GM21576 (cell line): ENCODE results near the gene IL15RA.

ENCODE experiments used
- ATAC-seq: cut with Tn5 transposase; IDR thresholded peaks from one replicate; pipeline ENCODE4 v1.9.1; 2021; ENCODE audit warnings: mild to moderate bottlenecking, moderate library complexity; ENCODE audit not compliant: unreplicated experiment

IL15RA gene

GRCh38 chr10:5977471-5978229, at the start of gene IL15RA:
TSS of gene IL15RA (minus strand) at chr10:5977543. CDS start at chr10:5977492, 51 bp downstream.
- peak; percentile 57 for ATAC-seq

DNA sequence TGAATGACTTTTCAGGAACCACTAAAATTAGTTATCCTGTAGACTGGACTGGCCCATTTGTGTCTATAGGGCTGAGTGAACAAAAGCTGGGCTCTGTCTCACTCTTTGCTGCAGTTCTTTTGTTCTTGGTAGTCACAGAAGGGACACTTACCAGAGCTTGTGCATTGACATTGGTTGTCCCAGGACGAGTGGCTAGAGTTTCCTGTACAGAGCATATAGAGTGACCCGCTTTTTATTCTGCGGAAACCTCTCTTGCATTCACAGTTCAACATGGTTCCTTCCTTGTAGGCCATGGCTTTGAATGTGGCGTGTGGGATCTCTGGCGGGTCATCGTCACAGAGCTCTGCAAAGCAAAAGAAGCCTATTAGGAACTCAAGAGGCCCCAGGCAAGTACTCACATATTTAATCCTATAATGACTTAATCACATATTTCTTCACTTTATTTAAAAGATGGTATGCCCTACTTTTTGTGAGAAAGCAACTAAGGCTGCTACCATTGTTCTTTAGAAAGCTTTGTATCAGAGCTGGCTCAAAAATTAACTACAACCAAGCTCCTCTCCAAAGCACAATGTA, 48.4 kb upstream of the IL15RA start:
- no peak for ATAC-seq

DNA sequence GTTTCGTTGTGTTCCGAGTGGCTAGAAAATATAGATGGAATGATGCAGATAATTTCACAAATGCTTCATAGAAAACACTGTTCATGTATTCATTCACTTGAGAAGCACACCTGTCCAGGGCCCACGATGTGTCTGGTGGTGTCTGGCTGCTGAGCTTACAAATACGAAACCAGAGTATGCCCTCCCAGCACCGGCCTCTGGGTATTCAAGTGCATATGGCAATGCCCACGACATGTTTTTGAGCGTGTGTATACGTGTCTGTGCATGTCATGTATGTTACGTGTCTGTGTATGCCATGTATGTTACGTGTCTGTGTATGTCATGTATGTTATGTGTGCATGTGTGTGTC, 47.0 kb upstream of the IL15RA start:
- ATAC-seq: no peak

GRCh38 chr10:6023661-6024333, 46.5 kb upstream of the IL15RA start:
- no peak for ATAC-seq

DNA sequence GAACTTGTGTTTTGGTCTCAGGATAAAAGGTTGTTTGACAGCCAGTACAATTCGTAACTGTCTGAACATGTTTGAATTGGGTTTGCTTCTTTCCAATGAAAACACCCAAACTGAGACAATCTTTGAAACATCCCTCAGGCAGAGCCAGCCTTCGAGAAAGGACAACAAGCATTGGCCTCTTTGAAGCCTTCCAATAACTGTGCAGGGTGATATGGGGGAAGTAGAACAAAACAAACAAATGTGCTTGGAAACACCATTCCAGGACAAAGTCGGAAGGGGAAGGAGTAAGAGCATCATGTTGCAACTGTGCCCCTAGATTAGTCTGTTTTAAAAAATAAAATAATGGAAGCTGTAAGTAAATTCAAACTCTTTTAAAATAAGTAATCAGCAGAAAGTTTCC, 45.3 kb upstream of the IL15RA start:
- no peak for ATAC-seq

GRCh38 chr10:6020826-6021225, 43.5 kb upstream of the IL15RA start:
- no peak for ATAC-seq

DNA sequence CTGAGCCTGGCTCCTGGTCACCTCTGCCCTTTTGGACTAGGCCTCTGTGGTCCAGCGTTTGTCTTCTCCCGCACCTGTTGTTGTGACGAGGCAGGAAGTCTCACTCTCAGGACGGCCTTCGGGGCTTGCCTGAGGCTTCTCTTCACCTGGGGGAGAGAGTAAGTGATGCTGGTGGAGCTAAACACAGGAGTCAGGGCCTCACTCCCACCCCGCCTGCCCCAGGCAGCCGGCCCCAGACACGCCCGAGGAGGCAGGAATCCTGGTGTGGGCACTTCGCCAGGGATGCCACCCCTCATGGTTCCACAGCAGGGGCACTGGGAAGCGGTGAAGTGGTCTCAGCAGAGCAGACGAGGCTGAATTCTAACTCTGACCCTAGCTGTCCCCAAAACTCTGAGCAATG, 42.5 kb upstream of the IL15RA start:
- no peak for ATAC-seq

GRCh38 chr10:6019010-6019782, 41.9 kb upstream of the IL15RA start:
- ATAC-seq: no peak

DNA sequence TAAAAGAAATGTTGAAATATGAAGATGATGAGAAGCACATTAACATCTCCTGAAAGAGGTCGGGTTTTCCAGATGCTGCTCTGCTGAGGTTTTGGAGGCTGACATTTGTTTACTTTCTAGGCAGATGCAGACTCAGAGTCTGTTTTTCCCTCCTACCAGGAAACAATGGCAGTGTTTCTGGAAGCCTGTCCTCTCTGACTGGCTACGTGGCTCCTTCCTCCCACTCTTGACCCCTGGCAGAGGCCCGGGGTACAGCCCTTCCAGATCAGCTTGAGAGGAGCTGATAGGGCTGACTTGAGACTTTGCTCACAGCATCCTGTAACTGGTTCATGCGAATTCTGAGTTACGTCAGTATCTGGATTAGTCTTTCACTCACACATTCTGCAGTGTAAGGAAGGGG, 41.1 kb upstream of the IL15RA start:
- ATAC-seq: no peak

GRCh38 chr10:6017781-6018354, 40.5 kb upstream of the IL15RA start:
- ATAC-seq: no peak

DNA sequence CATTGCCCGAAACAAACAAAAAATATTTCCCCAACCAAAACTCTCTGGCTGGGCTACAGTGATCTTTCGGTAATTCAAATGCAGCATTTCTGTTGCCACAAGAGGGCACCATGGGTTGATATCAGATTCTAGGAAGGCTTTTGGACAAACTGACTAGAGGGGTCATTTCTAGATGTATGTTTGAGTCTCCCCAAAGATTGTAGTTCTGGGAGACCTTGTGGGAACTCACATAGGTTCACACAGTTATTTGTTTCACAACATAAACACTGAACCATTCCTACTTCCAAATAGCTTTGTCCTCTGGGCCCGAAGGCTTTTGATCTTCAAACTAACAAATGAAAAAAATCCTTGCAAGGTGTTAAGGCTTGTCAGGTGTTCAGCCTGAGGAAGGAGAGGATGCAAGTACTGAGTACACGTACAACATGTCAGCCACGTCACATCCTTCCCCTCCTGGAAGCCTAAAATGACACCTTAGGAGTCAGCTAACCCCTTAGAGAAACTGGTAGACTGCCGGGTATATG, 37.0 kb upstream of the IL15RA start:
- no peak for ATAC-seq

DNA sequence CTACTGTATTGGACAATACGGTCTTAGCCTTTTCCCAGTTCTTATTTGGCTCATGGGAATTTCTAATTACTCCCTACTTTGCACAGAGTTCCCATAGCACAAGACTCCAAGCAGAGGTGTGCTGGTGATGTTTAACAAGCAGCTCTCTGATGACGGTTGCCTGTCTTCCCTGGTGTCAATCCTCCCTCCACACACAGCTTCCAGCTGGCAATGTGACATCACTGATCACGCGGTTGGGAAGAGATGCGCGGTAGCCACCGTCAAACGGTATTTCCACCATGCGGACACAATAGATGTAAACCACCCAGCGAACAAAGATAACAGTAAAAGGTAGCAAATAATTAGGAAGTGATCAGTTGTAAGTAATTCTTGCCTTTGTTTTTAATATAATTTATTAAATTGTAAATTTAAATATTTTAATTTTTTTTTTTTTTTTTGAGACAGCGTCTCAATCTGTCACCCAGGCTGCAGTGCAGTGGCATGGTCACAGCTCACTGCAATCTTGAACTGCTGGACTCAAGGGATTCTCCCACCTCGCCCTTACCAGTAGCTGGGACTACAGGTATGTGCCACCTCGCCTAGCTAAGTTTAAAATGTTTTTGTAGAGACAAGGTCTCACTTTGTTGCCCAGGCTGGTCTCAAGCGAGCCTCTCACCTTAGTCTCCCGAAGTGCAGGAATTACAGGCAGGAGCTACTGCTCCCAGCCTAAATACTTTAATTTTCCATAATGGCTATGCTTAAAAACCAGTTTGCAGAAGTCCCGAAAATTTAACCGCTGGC, 36.3 kb upstream of the IL15RA start:
- no peak for ATAC-seq

- no peak for ATAC-seq
Measured at GRCh38 chr10:6012121-6012905, 35.0 kb upstream of the IL15RA start.

GRCh38 chr10:6011558-6011957, 34.2 kb upstream of the IL15RA start:
- no peak for ATAC-seq

GRCh38 chr10:6010569-6010968, 33.2 kb upstream of the IL15RA start:
- ATAC-seq: no peak

DNA sequence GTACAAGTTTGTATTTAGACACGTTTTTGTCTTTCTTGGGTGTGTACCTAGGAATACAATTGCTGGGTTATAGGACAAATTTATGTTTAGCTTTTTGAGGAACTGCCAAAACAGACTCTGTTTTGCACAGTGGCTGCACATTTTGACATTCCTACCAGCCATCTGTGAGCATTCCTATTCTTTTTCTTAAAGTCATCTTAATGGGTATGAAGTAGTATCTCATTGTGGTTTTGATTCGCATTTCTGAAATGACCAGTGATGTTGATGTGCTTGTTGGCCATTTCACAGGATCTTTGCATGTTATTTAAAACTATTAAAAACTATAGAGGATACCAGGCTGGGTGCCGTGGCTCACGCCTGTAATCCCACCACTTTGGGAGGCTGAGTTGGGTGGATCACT, 32.6 kb upstream of the IL15RA start:
- no peak for ATAC-seq

GRCh38 chr10:6009150-6009549, 31.8 kb upstream of the IL15RA start:
- no peak for ATAC-seq

DNA sequence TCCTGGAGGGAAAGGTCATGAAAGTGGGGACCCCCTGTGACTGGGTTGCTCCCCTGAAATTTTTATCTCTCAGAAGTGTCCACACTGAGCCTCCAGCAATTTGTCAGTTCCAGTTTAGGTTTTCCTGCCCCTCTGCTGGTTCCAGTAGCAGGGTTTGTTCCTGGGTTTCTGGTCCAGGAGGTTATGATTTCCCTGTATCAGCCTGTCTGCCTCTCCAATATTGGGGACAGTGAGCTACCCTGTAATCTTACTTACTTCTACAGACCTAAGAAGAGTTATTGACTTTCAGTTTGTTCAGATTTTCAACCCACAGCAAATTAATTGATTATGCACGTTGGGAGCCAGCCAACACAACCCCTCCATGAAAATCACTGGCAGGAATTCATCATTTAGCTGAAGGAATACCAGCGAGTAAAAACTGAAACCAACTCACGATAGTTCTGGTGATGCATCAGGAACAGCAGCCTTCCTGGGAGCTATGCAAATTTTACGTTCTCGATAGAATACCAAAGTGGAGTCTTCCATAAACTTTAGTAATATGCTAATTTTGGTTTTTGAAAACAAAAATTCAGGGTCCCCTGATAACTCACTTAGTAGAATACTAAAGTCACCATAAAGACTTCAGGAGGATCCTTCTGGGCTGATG, 31.3 kb upstream of the IL15RA start:
- ATAC-seq: no peak

GRCh38 chr10:6006991-6007390, 29.6 kb upstream of the IL15RA start:
- no peak for ATAC-seq
